Measurements from ENCODE around the gene DIS3.
"Not testable (repeated sequence)": the region's sequence is repeated elsewhere in the genome, so short reads cannot be mapped to it uniquely, and the experiment has no call there.

DIS3 gene

DNA sequence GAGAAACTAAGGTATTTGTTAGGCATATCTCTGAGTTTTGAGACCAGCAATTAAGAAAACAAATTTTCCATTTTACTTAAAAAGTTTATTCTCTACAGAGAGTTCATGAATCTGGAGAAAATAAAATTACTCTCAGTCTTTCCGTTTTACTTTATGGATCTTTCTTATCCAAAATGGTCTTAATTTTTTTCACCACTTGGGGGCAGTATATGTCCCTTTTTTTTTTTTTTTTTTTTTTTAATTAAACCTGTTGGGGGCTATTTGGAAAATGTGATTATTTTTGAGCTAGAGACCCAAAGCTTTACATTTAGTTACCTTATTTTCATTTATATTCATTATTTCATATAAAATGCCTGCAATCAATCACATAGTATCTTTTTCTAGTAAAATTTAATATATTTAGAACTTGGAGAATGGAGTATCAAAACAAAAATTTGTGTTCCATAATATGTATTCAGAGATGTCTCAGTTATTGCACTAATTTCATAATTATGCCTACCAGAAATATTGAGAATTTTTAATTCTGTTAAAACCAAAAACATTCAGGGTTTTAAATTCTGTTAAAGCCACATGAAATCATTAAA is 27.3 kb upstream of the DIS3 start:
- Histone ChIP-seq H3K9me3 (no peaks in the 10 kb centered on the region), H3K36me3 (peaks cover 0 to 26% (median 25%) of the 10 kb centered on the region in 3 donors), H3K4me1 (no peaks in the 10 kb centered on the region), H3K27me3 (no peaks in the 10 kb centered on the region), H3K27ac (no peak overlapping the region), H3K4me3 (no peak overlapping the region)
- intact Hi-C loops (cut with DNase I; ENCODE audit: low total_unique reads) = no loop called here
- no peak for DNase-seq
- peak in 1 of 2 experiments; percentile 38 for TF ChIP-seq CTCF (IDR thresholded peaks at IDR 0.05)

GRCh38 chr13:72806514-72806913 is 24.8 kb upstream of the DIS3 start:
- H3K4me1 ChIP-seq; H3K9me3 ChIP-seq; H3K27ac ChIP-seq; intact Hi-C loops (cut with DNase I; ENCODE audit: low total_unique reads); DNase-seq; H3K4me3 ChIP-seq; H3K27me3 ChIP-seq: not testable (repeated sequence)
- peaks cover 0 to 18% (median 12%) of the 10 kb centered on the region in 3 donors for H3K36me3 ChIP-seq

GRCh38 chr13:72805676-72806346 is 24.1 kb upstream of the DIS3 start:
- H3K4me3 ChIP-seq = no peak overlapping the region
- peaks cover 0 to 21% (median 12%) of the 10 kb centered on the region in 3 donors for H3K36me3 ChIP-seq
- H3K4me1 ChIP-seq = no peaks in the 10 kb centered on the region
- intact Hi-C loops (cut with DNase I; ENCODE audit: low total_unique reads) = no loop called here
- DNase-seq = no peak
- H3K27ac ChIP-seq = no peak overlapping the region
- no peaks in the 10 kb centered on the region for H3K9me3 ChIP-seq
- TF ChIP-seq CTCF (IDR thresholded peaks at IDR 0.05) = no peak
- H3K27me3 ChIP-seq = no peaks in the 10 kb centered on the region

DNA sequence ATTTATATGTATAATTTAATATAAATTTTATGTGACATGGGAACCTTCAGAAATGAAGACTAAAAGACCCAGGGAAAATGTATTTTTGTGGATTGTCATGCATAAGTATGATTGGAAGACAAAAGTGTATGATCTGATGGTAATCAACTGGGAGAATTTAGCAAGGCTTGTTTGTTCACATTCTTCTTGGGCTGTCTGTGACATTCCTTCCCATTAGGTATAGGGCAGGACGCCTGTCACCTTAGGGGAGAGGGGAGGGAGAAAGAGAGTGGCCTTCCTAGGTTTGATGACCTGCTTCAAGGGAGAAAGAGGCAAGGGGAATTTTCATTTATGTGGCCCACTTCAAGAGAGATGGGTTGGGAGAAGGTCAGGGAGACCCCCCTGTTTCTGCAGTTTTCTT is 22.6 kb upstream of the DIS3 start:
- H3K36me3 ChIP-seq = peaks cover 0 to 24% (median 21%) of the 10 kb centered on the region in 3 donors
- no peak for DNase-seq
- no peaks in the 10 kb centered on the region for H3K4me1 ChIP-seq
- H3K27me3 ChIP-seq = no peaks in the 10 kb centered on the region
- H3K9me3 ChIP-seq = no peaks in the 10 kb centered on the region
- no peak overlapping the region for H3K4me3 ChIP-seq
- no peak overlapping the region for H3K27ac ChIP-seq
- intact Hi-C loops (cut with DNase I; ENCODE audit: low total_unique reads) = no loop called here
- no peak for TF ChIP-seq CTCF (IDR thresholded peaks at IDR 0.05)

DNA sequence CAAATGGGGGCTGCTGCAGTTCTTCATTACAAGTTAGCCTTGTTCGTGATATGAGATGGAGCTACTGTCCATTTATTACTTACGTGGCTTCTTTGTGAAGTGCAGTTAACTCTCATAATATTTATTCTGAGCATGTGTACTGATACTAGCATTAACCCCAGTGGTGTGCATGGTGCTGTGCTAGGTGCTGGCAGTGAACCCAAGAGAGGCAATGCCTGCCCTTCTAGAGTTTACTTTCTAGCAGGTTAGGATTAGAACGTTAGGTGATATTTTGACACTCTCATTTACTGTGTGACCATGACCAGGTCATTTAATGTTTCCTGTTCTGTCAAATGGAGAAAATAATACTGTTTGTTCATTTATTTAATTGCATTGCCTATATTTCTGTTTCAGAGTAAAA is 17.1 kb upstream of the DIS3 start:
- DNase-seq = no peak
- intact Hi-C loops (cut with DNase I; ENCODE audit: low total_unique reads) = no loop called here
- peaks cover 4 to 54% (median 22%) of the 10 kb centered on the region in 3 donors for H3K36me3 ChIP-seq
- H3K27ac ChIP-seq = no peak overlapping the region
- H3K9me3 ChIP-seq = no peaks in the 10 kb centered on the region
- H3K27me3 ChIP-seq = no peaks in the 10 kb centered on the region
- TF ChIP-seq CTCF (IDR thresholded peaks at IDR 0.05) = no peak
- H3K4me1 ChIP-seq = no peaks in the 10 kb centered on the region
- H3K4me3 ChIP-seq = no peak overlapping the region

- H3K9me3 ChIP-seq = no peaks in the 10 kb centered on the region
- TF ChIP-seq CTCF (IDR thresholded peaks at IDR 0.05) = no peak
- H3K4me3 ChIP-seq = no peak overlapping the region
- H3K27ac ChIP-seq = no peak overlapping the region
- H3K27me3 ChIP-seq = no peaks in the 10 kb centered on the region
- intact Hi-C loops (cut with DNase I; ENCODE audit: low total_unique reads) = no loop called here
- no peaks in the 10 kb centered on the region for H3K4me1 ChIP-seq
- DNase-seq = no peak
- H3K36me3 ChIP-seq = peaks cover 8 to 64% (median 32%) of the 10 kb centered on the region in 3 donors
Measured at GRCh38 chr13:72792640-72793039, 10.9 kb upstream of the DIS3 start.

Data from tibial artery (tissue), 4 donors.